ENCODE results near the gene MRPL36. TPM values are rescaled to one million over a fixed set of nuclear protein-coding genes. Genes with fewer than 3 reads are reported as not detected.

The MRPL36 gene
- total and polyA plus RNA-seq, 2 donors (not counting 1 experiment from before 2014, with no cell fraction given) = 47.9 to 54.8 TPM

GRCh38 chr5:1754531-1755220, 45.0 kb downstream of the MRPL36 start:
- Histone ChIP-seq H4K20me1 (ENCODE audit: control insufficient read depth, extremely low read depth, insufficient read depth, low read length) (no peaks in the 10 kb centered on the region), H3K4me3 (replicated peaks in 1 of 4; ENCODE audit: control extremely low read depth in 1 of 4, insufficient read depth in 1 of 4, low read depth in 3 of 4, low read length in 4 of 4) (no peak overlapping the region), H3K4me1 (ENCODE audit: control insufficient read depth, extremely low read depth, insufficient read depth, low read length) (no peaks in the 10 kb centered on the region), H3K9ac (ENCODE audit: insufficient read depth, low read length) (no peak overlapping the region), H3K36me3 (ENCODE audit: control insufficient read depth, insufficient read depth, low read length) (no peaks in the 10 kb centered on the region), H3K79me2 (ENCODE audit: control insufficient read depth, insufficient read depth, low read length) (no peaks in the 10 kb centered on the region), H3K4me2 (ENCODE audit: extremely low read depth, insufficient read depth, low read length) (no peak overlapping the region), H3K27me3 (ENCODE audit: control insufficient read depth, insufficient read depth, low read length) (no peaks in the 10 kb centered on the region), H2AFZ (ENCODE audit: low read length) (no peak overlapping the region), H3K27ac (ENCODE audit: insufficient read depth, low read length) (no peak overlapping the region), H3K9me3 (ENCODE audit: control insufficient read depth, insufficient read depth, low read depth, low read length) (no peaks in the 10 kb centered on the region)
- TF ChIP-seq CTCF (conservative IDR thresholded peaks at IDR 0.05 in 1 of 2, IDR thresholded peaks at IDR 0.05 in 1 of 2; ENCODE audit: low read depth in 1 of 2, low read length in 2 of 2) (no peak), EZH2 (IDR thresholded peaks at IDR 0.05; ENCODE audit: low read length, missing control alignments) (no peak)
- no peak for DNase-seq (ENCODE audit: low read depth in 2 of 2)

- H3K27me3 ChIP-seq (ENCODE audit: control insufficient read depth, insufficient read depth, low read length) = no peaks in the 10 kb centered on the region
- H3K9me3 ChIP-seq (ENCODE audit: control insufficient read depth, insufficient read depth, low read depth, low read length) = no peaks in the 10 kb centered on the region
- no peak overlapping the region for H3K9ac ChIP-seq (ENCODE audit: insufficient read depth, low read length)
- no peak for DNase-seq (ENCODE audit: low read depth in 2 of 2)
- H4K20me1 ChIP-seq (ENCODE audit: control insufficient read depth, extremely low read depth, insufficient read depth, low read length) = no peaks in the 10 kb centered on the region
- no peaks in the 10 kb centered on the region for H3K4me1 ChIP-seq (ENCODE audit: control insufficient read depth, extremely low read depth, insufficient read depth, low read length)
- TF ChIP-seq CTCF (conservative IDR thresholded peaks at IDR 0.05 in 1 of 2, IDR thresholded peaks at IDR 0.05 in 1 of 2; ENCODE audit: low read depth in 1 of 2, low read length in 2 of 2) (no peak), EZH2 (IDR thresholded peaks at IDR 0.05; ENCODE audit: low read length, missing control alignments) (no peak)
- no peak overlapping the region for H2AFZ ChIP-seq (ENCODE audit: low read length)
- H3K36me3 ChIP-seq (ENCODE audit: control insufficient read depth, insufficient read depth, low read length) = no peaks in the 10 kb centered on the region
- no peaks in the 10 kb centered on the region for H3K79me2 ChIP-seq (ENCODE audit: control insufficient read depth, insufficient read depth, low read length)
- no peak overlapping the region for H3K27ac ChIP-seq (ENCODE audit: insufficient read depth, low read length)
- H3K4me3 ChIP-seq (replicated peaks in 1 of 4; ENCODE audit: control extremely low read depth in 1 of 4, insufficient read depth in 1 of 4, low read depth in 3 of 4, low read length in 4 of 4) = no peak overlapping the region
- no peak overlapping the region for H3K4me2 ChIP-seq (ENCODE audit: extremely low read depth, insufficient read depth, low read length)
These were observed 46.1 kb downstream of the MRPL36 start for GRCh38 chr5:1753490-1753889.

GRCh38 chr5:1752881-1753280, 46.8 kb downstream of the MRPL36 start:
- H3K27ac ChIP-seq (ENCODE audit: insufficient read depth, low read length) = no peak overlapping the region
- no peaks in the 10 kb centered on the region for H3K79me2 ChIP-seq (ENCODE audit: control insufficient read depth, insufficient read depth, low read length)
- TF ChIP-seq CTCF (conservative IDR thresholded peaks at IDR 0.05 in 1 of 2, IDR thresholded peaks at IDR 0.05 in 1 of 2; ENCODE audit: low read depth in 1 of 2, low read length in 2 of 2) (no peak), EZH2 (IDR thresholded peaks at IDR 0.05; ENCODE audit: low read length, missing control alignments) (no peak)
- no peak overlapping the region for H3K9ac ChIP-seq (ENCODE audit: insufficient read depth, low read length)
- no peak overlapping the region for H3K4me3 ChIP-seq (replicated peaks in 1 of 4; ENCODE audit: control extremely low read depth in 1 of 4, insufficient read depth in 1 of 4, low read depth in 3 of 4, low read length in 4 of 4)
- H3K27me3 ChIP-seq (ENCODE audit: control insufficient read depth, insufficient read depth, low read length) = no peaks in the 10 kb centered on the region
- no peaks in the 10 kb centered on the region for H3K9me3 ChIP-seq (ENCODE audit: control insufficient read depth, insufficient read depth, low read depth, low read length)
- no peaks in the 10 kb centered on the region for H3K36me3 ChIP-seq (ENCODE audit: control insufficient read depth, insufficient read depth, low read length)
- H3K4me2 ChIP-seq (ENCODE audit: extremely low read depth, insufficient read depth, low read length) = no peak overlapping the region
- H3K4me1 ChIP-seq (ENCODE audit: control insufficient read depth, extremely low read depth, insufficient read depth, low read length) = no peaks in the 10 kb centered on the region
- H2AFZ ChIP-seq (ENCODE audit: low read length) = no peak overlapping the region
- DNase-seq (ENCODE audit: low read depth in 2 of 2) = no peak
- no peaks in the 10 kb centered on the region for H4K20me1 ChIP-seq (ENCODE audit: control insufficient read depth, extremely low read depth, insufficient read depth, low read length)
